GM21528 (cell line): ENCODE data around the gene AGXT.

Source experiments
- ATAC-seq: cut with Tn5 transposase; IDR thresholded peaks from one replicate; pipeline ENCODE4 v1.9.1; 2021; ENCODE audit warnings: mild to moderate bottlenecking, moderate library complexity; ENCODE audit not compliant: unreplicated experiment, low FRiP score

AGXT gene

GRCh38 chr2:240865391-240865790 is 3.2 kb upstream of the AGXT start:
- no peak for ATAC-seq

GRCh38 chr2:240869109-240869955 is 708 bp downstream of the AGXT start:
- no peak for ATAC-seq

GRCh38 chr2:240869956-240870875 is 1.6 kb downstream of the AGXT start:
- no peak for ATAC-seq

- ATAC-seq = no peak
Observed at GRCh38 chr2:240871071-240871958, 2.7 kb downstream of the AGXT start.

- ATAC-seq = no peak
Observed at GRCh38 chr2:240872317-240873097, 3.9 kb downstream of the AGXT start.

- ATAC-seq = no peak
Observed at GRCh38 chr2:240873098-240873788, 4.6 kb downstream of the AGXT start.

GRCh38 chr2:240873805-240874714 is 5.4 kb downstream of the AGXT start:
- ATAC-seq = no peak

GRCh38 chr2:240874715-240875227 is 6.1 kb downstream of the AGXT start:
- no peak for ATAC-seq

GRCh38 chr2:240875228-240876034 is 6.8 kb downstream of the AGXT start:
- no peak for ATAC-seq

- ATAC-seq = no peak
Observed at GRCh38 chr2:240876035-240876474, 7.4 kb downstream of the AGXT start.

GRCh38 chr2:240876475-240877251 is 8.0 kb downstream of the AGXT start:
- ATAC-seq = no peak

- no peak for ATAC-seq
Observed at GRCh38 chr2:240877460-240878340, 9.1 kb downstream of the AGXT start.

GRCh38 chr2:240878341-240878936 is 9.8 kb downstream of the AGXT start:
- no peak for ATAC-seq

GRCh38 chr2:240879105-240879504 is 10.5 kb downstream of the AGXT start:
- no peak for ATAC-seq

GRCh38 chr2:240881913-240882312 is 13.3 kb downstream of the AGXT start:
- no peak for ATAC-seq
